ENCODE measurements around the gene CCDC71.

GRCh38 chr3:49191741-49192140, 25.6 kb upstream of the CCDC71 start:
- TF ChIP-seq CTCF (IDR thresholded peaks at IDR 0.05) (no peak), POLR2AphosphoS5 (IDR thresholded peaks at IDR 0.05) (no peak)
